Measurements from ENCODE around the gene PTPN14.
A peak's percentile ranks its signal among the peaks of the same experiment; 100 is the strongest.

Gene PTPN14

GRCh38 chr1:214475746-214476145, 75.7 kb downstream of the PTPN14 start:
- DNase-seq (ENCODE audit: low read depth), result no peak

DNA sequence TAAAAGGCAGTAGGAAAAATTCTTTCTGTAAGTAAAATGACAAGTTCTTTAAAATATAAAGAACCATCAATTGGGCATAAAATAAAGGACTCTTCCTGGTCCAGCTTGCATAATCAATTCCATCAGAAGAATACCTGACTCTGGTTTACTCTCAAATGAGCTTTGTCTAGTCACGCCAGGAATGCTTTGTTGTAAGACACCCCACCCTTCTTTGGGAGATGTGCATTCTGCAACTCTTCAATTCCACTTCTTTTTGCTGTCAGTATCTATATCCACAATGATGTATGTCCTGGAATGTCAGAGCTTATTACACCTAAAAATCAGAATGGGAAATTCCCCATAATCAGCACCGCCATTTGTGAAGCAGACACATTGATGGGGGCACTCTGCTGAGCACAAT, 76.1 kb downstream of the PTPN14 start:
- no peak for DNase-seq (ENCODE audit: low read depth)

GRCh38 chr1:214474467-214474866, 76.9 kb downstream of the PTPN14 start:
- DNase-seq (ENCODE audit: low read depth), result no peak

GRCh38 chr1:214473862-214474261, 77.5 kb downstream of the PTPN14 start:
- no peak for DNase-seq (ENCODE audit: low read depth)

DNA sequence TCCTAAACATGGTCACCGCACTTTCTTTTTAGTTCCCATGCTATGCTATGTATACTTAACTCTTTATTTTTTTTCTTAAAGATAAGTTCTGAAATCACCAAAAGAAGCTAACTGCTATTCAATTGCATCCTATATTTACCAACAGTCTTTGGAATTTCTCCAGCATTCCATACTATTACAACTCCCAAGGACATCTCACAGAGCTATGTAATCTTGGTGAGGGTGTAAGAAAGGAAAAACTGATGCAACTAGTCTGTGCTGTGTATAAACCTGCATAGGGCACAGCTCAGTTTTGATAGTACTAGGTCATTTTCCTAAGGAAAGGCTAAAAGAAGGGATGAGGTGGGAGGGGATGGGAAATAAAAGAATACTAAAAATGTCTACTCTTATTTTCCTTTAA, 78.0 kb downstream of the PTPN14 start:
- peak; percentile 78 for DNase-seq (ENCODE audit: low read depth)

- peak; percentile 80 for DNase-seq (ENCODE audit: low read depth)
Measured at GRCh38 chr1:214472364-214472763, 79.0 kb downstream of the PTPN14 start.

DNA sequence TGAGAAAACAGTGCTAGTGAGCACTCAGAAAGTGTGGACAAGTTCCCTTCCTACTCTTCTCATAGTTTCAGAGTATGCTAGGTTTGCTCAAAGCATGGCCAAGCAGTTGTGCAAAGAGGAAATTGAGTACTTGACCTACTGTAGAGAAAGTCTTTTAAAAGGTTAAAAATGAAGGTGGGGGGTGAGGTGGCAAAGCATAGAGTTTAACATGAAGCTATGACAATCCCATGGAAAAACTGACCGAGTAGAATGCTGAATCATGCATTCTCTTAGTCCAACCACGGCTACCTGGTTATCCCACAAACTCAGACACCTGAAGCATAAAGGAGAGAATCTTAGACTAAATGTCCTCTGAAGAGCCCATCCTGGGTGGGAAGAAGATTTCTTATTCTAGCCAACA, 79.9 kb downstream of the PTPN14 start:
- no peak for DNase-seq (ENCODE audit: low read depth)

- no peak for DNase-seq (ENCODE audit: low read depth)
Measured at GRCh38 chr1:214470132-214470531, 81.3 kb downstream of the PTPN14 start.

- DNase-seq (ENCODE audit: low read depth), result no peak
Measured at GRCh38 chr1:214469290-214469689, 82.1 kb downstream of the PTPN14 start.

DNA sequence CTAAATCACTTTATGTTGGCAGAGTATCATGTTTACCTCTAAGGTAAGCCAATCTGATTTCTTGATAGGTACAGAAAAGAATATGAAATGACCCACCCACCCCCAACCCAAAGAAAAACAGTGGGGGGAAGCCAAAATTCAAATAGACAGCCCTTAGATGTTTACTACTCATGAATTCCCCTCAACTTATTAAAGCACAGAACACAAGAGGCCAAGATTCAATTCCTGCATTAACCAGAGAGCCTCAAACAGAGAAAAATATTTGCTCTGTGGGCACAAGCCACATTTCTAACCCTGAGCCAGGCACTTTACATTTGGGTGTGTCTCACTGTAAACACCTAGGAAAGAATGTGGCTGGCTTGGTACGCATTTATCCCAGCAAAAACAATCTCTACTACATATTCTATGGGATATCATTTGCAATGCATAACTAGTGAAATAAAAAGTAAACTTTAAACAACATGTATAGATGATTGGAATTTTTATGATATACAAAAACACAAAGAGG, 84.3 kb downstream of the PTPN14 start:
- no peak for DNase-seq (ENCODE audit: low read depth)

- no peak for DNase-seq (ENCODE audit: low read depth)
Measured at GRCh38 chr1:214466403-214467077, 84.9 kb downstream of the PTPN14 start.

- no peak for DNase-seq (ENCODE audit: low read depth)
Measured at GRCh38 chr1:214464445-214465287, 86.7 kb downstream of the PTPN14 start.

DNA sequence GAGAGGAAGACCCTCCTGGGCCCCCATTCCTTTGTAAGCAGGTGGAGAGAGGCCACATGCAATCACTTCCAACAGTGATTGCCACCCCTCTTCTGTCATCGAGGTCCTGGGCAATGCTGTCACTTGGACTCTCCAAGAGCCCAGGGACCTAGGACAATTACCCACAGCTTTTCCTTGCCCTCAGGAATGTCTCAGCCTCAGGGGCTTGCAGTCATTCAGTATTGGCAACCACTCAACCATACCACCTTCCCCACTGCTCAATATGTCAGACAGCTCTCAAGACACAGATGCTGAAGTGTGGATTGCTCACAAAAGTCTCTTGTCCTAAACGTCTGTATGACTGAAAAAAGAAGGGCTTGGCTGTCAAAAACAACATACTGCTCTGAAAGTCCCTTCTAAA, 87.8 kb downstream of the PTPN14 start:
- DNase-seq (ENCODE audit: low read depth), result no peak

DNA sequence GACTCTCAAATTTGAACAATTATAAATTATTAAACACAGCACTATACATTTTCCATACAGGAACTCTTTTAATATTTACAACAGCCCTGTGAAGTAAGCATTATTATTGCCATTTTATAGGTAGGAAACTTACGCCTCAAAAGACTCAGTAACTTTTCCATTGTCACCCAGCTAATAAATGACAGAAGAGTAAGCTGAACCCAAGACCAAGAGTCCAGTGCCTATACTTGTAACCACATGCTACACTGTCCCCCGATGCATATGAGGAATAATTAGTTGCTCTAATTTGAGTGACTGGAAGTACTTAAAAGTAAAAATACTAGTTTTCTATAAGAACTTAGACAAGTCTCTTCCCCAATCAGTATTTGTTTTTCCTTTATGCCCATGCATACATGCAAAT, 88.5 kb downstream of the PTPN14 start:
- no peak for DNase-seq (ENCODE audit: low read depth)

GRCh38 chr1:214461305-214461704, 90.1 kb downstream of the PTPN14 start:
- no peak for DNase-seq (ENCODE audit: low read depth)

DNA sequence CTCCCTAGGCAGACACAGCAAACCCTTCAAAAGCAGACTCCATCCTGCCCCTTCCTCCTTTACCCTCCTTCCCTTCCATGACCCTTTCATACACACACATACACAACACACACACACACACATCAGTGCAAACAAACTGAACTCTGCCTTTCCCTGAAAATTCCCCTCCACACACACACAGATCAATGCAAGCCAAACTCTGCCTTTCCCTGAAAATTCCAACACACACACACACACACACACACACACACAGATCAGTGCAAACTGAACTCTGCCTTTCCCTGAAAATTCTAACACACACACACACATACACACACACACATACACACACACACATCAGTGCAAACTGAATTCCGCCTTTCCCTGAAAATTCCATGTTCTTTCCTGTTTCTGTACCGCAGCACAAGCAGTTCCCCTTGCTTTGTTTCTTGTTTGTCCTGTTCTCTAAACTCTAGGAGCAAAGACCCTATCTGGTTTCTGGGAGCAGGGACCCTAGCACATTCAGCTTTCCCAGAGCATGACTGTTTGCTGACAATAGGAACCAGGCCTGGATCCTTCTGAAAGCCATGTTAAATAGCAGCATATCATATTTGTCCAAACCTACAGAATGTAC, 91.0 kb downstream of the PTPN14 start:
- DNase-seq (ENCODE audit: low read depth), result no peak

DNA sequence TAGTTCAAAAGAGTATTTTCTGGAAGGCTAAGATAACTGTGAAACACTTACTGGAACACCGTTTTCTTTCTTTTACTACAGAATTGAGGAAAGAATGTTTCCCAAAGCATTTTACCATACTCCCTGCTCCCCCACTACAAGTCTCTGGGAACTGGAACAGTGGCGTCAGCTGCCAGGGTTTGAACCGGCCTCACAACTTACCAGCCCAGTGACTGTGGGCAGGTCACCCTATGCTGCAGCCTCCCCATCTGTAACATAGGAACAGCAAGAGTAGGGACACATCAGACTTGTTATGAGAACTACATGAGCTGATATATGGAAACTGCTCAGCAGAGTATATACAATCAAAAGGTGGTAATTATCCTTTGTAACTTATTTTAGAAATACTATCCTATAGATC, 91.5 kb downstream of the PTPN14 start:
- no peak for DNase-seq (ENCODE audit: low read depth)

- DNase-seq (ENCODE audit: low read depth), result no peak
Measured at GRCh38 chr1:214458541-214458940, 92.9 kb downstream of the PTPN14 start.

GRCh38 chr1:214455971-214456867, 95.2 kb downstream of the PTPN14 start:
- no peak for DNase-seq (ENCODE audit: low read depth)

DNA sequence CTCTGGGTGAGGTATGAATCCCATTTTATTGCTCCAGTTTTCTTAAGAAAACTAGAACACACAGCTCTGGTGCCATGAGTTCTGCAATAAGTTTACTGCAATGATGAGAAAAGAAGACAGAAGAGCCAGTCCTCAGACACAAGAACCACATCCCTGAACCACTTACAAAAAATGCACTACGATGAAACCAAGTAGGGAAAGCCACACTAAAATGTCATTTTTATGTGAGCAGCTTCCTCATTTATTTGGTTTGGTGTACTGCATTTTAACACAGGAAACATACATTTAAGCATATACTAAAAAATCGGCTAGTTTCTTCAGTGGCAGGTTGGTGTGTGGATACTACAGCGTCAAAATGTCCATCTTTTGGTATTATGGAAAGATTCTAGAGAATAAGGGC, 95.9 kb downstream of the PTPN14 start:
- no peak for DNase-seq (ENCODE audit: low read depth)

DNA sequence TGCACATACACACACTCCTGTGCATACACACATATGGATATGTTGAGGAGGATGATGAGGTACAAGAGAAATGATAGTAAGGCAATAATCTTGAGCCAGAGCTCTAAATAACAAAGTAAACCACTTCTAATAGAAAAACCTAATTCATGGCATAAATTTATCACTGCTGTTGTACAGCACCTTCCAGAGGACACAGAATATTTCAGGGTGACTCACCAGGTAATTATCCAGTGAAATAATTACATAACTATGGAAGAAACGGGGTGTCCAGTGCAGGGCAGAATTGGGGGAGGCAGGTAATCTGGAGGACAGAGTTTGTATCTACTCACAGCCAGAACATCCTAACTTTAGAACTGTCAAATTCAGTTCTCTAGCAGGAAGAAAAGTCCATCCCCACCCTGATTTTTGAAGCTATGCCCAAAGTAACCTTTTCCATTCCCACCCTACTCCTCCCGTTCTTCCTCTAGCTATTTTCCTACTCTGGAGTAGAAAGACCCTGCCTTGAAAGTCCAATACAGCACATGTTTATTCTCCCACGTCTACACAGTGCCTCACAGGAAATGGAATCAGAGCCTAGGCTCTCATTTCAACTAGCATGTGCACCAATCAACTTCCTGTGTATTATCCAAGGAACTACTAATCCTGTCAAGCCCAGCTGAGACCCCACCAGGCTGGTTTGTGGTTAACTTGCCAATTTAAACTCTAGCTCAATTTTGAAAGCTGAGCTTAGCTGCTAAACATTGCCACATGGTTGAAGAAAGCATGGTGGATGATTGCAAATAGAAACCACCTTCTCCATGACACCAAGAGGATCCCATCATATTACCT, 96.6 kb downstream of the PTPN14 start:
- peak; percentile 93 for DNase-seq (ENCODE audit: low read depth)

Data from iris pigment epithelial cell (primary cell).